ENCODE measurements around the gene EFCAB6. TPM values are rescaled to one million over a fixed set of nuclear protein-coding genes. Genes with fewer than 3 reads are reported as not detected.

The EFCAB6 gene
- total RNA-seq, 4 donors from 2014 or later = 2.0 to 8.4 (median 5.7) TPM

- DNase-seq = no peak
- Histone ChIP-seq H3K9me3 (no peaks in the 10 kb centered on the region), H3K4me1 (no peaks in the 10 kb centered on the region), H3K27me3 (no peaks in the 10 kb centered on the region), H3K36me3 (no peaks in the 10 kb centered on the region), H3K4me3 (no peak overlapping the region), H3K27ac (no peak overlapping the region)
- intact Hi-C loops (cut with DNase I; ENCODE audit: low total_unique reads) = no loop called here
- TF ChIP-seq CTCF (IDR thresholded peaks at IDR 0.05) = no peak
- TF ChIP-seq POLR2A (IDR thresholded peaks at IDR 0.05) = no peak
These were observed 12.0 kb upstream of the EFCAB6 start for GRCh38 chr22:43823911-43824665.

DNA sequence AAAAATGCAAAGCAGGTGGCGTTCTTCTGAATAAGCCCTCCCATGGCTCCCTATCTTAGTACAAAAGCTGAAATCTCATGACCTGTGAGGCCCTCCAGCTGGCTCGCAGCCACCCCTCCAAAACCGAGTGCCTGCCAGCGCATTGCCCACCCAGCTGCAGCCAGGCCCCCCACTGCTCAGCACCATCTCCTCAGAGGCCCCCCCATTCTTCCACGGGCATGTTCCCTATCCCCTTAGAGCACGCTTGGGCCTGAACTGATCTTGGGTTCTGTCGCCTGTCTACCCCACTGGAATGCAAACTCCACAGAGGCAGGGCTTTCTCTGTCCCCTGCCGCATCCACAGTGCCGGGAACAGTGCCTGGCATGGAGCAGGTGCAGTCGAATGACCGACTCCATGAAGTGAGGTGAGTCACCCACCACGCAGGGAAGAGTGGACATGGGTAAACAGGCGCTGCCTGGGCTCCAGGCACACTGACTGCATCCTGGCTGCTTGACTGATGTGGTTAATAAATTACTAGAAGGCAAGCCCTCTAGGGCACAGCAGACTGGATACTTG is 11.3 kb upstream of the EFCAB6 start:
- DNase-seq = no peak
- intact Hi-C loops (cut with DNase I; ENCODE audit: low total_unique reads) = no loop called here
- TF ChIP-seq POLR2A (IDR thresholded peaks at IDR 0.05) (no peak), CTCF (IDR thresholded peaks at IDR 0.05) (no peak)
- no peak overlapping the region for H3K4me3 ChIP-seq
- no peaks in the 10 kb centered on the region for H3K4me1 ChIP-seq
- no peak overlapping the region for H3K27ac ChIP-seq
- H3K9me3 ChIP-seq = no peaks in the 10 kb centered on the region
- H3K27me3 ChIP-seq = no peaks in the 10 kb centered on the region
- H3K36me3 ChIP-seq = no peaks in the 10 kb centered on the region

- H3K27ac ChIP-seq = no peak overlapping the region
- H3K4me1 ChIP-seq = no peaks in the 10 kb centered on the region
- intact Hi-C loops (cut with DNase I; ENCODE audit: low total_unique reads) = no loop called here
- DNase-seq = no peak
- no peak overlapping the region for H3K4me3 ChIP-seq
- no peaks in the 10 kb centered on the region for H3K9me3 ChIP-seq
- TF ChIP-seq CTCF (IDR thresholded peaks at IDR 0.05) (no peak), POLR2A (IDR thresholded peaks at IDR 0.05) (no peak)
- H3K27me3 ChIP-seq = no peaks in the 10 kb centered on the region
- no peaks in the 10 kb centered on the region for H3K36me3 ChIP-seq
These were observed 9.7 kb upstream of the EFCAB6 start for GRCh38 chr22:43821606-43822425.

DNA sequence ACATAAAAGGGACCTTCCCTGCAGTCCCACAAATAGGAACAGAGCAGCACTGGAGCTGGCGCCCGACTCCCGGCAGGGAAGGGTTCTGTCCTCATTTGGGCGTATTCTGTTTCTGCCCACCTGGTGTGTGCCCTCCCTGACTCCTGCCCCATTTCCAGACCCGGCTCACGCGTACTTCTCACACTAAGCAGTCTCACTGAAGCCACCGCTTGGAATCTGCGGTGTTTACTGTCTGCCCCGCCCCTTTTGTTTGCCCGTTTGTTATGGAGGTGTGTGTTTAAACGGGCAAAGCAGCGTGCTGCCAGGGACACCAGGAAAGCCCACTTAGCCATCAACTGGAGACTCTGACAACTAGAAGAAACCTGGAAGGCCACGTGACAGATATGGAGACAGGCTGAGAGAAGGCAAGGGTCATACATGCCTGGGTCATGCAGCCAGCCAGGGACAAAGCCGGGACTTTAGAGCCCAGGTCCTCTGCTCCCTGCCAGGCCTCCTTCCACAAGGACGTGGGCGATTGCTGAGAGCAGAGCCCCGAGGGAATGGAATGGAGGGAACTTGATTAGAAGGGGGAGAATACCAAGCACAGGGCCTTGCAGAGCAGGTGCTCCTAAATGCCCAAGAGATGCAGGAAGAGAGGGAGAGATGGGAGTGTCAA is 8.7 kb upstream of the EFCAB6 start:
- no peak for DNase-seq
- Histone ChIP-seq H3K27me3 (no peaks in the 10 kb centered on the region), H3K36me3 (no peaks in the 10 kb centered on the region), H3K4me3 (no peak overlapping the region), H3K27ac (no peak overlapping the region), H3K4me1 (no peaks in the 10 kb centered on the region), H3K9me3 (no peaks in the 10 kb centered on the region)
- no peak for TF ChIP-seq CTCF (IDR thresholded peaks at IDR 0.05)
- TF ChIP-seq POLR2A (IDR thresholded peaks at IDR 0.05) = no peak
- intact Hi-C loops (cut with DNase I; ENCODE audit: low total_unique reads) = no loop called here
